ENCODE measurements around the gene PRPF18. TPM values are rescaled to one million over a fixed set of nuclear protein-coding genes. Genes with fewer than 3 reads are reported as not detected.

Gene PRPF18
- polyA plus RNA-seq, 2 of the 4 experiments (the other 2 are of a cell fraction): 22.3 to 39.6 TPM

DNA sequence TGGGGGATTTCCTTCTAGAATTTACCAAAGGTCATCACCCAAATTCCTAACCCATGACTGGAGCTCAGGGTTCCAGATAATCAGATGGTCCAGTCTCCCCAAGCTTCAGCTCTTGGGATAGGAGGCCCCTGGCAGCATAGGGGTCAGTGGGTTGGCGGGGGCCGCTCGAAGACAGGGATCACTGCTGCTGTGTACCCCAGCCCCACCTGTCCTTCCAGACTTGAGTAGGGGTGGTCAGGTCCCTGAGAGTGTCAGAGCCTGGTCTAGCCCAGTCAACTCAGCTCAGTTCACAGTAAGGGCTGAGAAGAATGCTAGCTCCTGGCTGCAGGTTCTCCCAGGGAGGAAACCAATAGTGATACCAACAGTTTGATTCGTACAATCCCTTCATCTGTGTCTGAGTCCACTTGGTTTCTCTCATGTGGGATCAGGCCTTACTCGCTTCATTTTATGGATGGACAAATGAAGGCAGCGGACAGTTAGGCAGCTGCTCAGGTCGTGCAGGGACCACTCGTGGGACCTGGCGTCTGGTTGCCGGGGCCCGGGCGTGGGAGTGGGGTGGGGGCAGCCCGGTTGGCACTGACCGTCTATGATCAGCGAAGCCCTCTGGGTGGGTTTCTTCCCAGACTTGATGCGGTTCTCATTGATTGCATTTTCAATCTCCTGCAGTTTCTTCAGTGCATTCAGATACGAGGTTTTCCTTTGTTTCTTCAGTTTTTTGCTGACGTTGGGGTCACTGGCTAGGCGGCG, 78.9 kb downstream of the PRPF18 start:
- WGBS (ENCODE audit: missing lambda C conversion rate): 94% methylated on average over 20 of the region's 20 CpGs
- CTCF ChIA-PET: interaction anchor here (1.5 kb wide), 1 partner anchor 112 kb away, joined by 6 read pairs; no protein-coding TSS in a partner anchor
- POLR2A ChIA-PET: no interaction called here

GRCh38 chr10:13668126-13668525, 81.4 kb downstream of the PRPF18 start:
- FAIRE-seq: no peak
- H3K9me3 ChIP-seq: no peaks in the 10 kb centered on the region
- H3K4me3 ChIP-seq: no peak overlapping the region
- H3K27ac ChIP-seq: no peak overlapping the region
- ATAC-seq: no peak
- peaks cover 6% of the 10 kb centered on the region; the same call in 1 of the 3 replicates for H3K4me1 ChIP-seq
- POLR2A ChIA-PET: no interaction called here
- CTCF ChIA-PET: interaction anchor here (1.7 to 2.4 kb wide), 2 partner anchors 8 to 109 kb away, joined by 5 to 14 read pairs; no protein-coding TSS in a partner anchor
- WGBS (ENCODE audit: missing lambda C conversion rate): 90% methylated on average over 4 of the region's 4 CpGs
- no peak overlapping the region for H3K4me2 ChIP-seq
- TF ChIP-seq NPAS2 (CRISPR knock-in tag; IDR thresholded peaks at IDR 0.05; ENCODE audit: borderline replicate concordance): no peak
- TF ChIP-seq RARB (CRISPR knock-in tag; IDR thresholded peaks at IDR 0.05): no peak
- no peak for TF ChIP-seq ZFP36 (IDR thresholded peaks at IDR 0.05; ENCODE audit: borderline replicate concordance, partially characterized antibody)
- TF ChIP-seq RNF2 (IDR thresholded peaks at IDR 0.05; ENCODE audit: borderline replicate concordance, low read depth): no peak
- no peak for TF ChIP-seq CBX8 (IDR thresholded peaks at IDR 0.05)
- TF ChIP-seq CHD4 (IDR thresholded peaks at IDR 0.05; ENCODE audit: borderline replicate concordance): no peak
- no peak for TF ChIP-seq HEYL (CRISPR knock-in tag; IDR thresholded peaks at IDR 0.05)
- no peak for TF ChIP-seq EP300 (IDR thresholded peaks at IDR 0.05)
- TF ChIP-seq HOXB13 (CRISPR knock-in tag; IDR thresholded peaks at IDR 0.05; ENCODE audit: low read depth): no peak
- no peak for TF ChIP-seq CTCF (IDR thresholded peaks at IDR 0.05)
- TF ChIP-seq ELK1 (IDR thresholded peaks at IDR 0.05; ENCODE audit: low read depth, low read length): no peak
- TF ChIP-seq, protein P1, sequence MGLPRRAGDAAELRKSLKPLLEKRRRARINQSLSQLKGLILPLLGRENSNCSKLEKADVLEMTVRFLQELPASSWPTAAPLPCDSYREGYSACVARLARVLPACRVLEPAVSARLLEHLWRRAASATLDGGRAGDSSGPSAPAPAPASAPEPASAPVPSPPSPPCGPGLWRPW (IDR thresholded peaks at IDR 0.05): no peak
- DNase-seq (ENCODE audit: low read depth in 1 of 2, low spot score in 1 of 2): no peak

More for the DNA sequence above, 78.9 kb downstream of the PRPF18 start:
- no peaks in the 10 kb centered on the region for H3K9me3 ChIP-seq
- no peak overlapping the region for H3K4me3 ChIP-seq
- H3K27ac ChIP-seq: no peak overlapping the region
- ATAC-seq (no peak), DNase-seq (ENCODE audit: low read depth in 1 of 2, low spot score in 1 of 2) (no peak), FAIRE-seq (no peak)
- TF ChIP-seq MAX (IDR thresholded peaks at IDR 0.05): no peak
- TF ChIP-seq RARB (CRISPR knock-in tag; IDR thresholded peaks at IDR 0.05): no peak
- TF ChIP-seq FOSB (CRISPR knock-in tag; IDR thresholded peaks at IDR 0.05): no peak
- no peak for TF ChIP-seq POLR2AphosphoS2 (conservative IDR thresholded peaks at IDR 0.05; ENCODE audit: low read length)
- no peak for TF ChIP-seq EHMT2 (IDR thresholded peaks at IDR 0.05; ENCODE audit: low read depth)
- no peak for TF ChIP-seq HOXA7 (CRISPR knock-in tag; IDR thresholded peaks at IDR 0.05)
- no peak for TF ChIP-seq TP53 (CRISPR knock-in tag; IDR thresholded peaks at IDR 0.05)
- TF ChIP-seq KDM1A (IDR thresholded peaks at IDR 0.05; ENCODE audit: low read depth): no peak
- TF ChIP-seq CBX8 (IDR thresholded peaks at IDR 0.05): no peak
- no peak for TF ChIP-seq MAFK (IDR thresholded peaks at IDR 0.05; ENCODE audit: partially characterized antibody)
- H3K4me2 ChIP-seq: no peak overlapping the region
- H3K4me1 ChIP-seq: peaks cover 6% of the 10 kb centered on the region; the same call in 1 of the 3 replicates

All from A549 (cell line).